A673 (cell line): Measurements from ENCODE around the gene OR2A7.

Experiments
- CTCF ChIP-seq: fragments of 300-800, 200-600 bp; sonication (generic); conservative IDR thresholded peaks from 2 replicates; pipeline ENCODE4 v1.5.1; 2017; ENCODE audit warnings: low read depth, mild to moderate bottlenecking, antibody characterized with exemption, low read length, moderate library complexity, mixed read lengths
- EZH2 ChIP-seq: fragments of 200-600 bp; sonication (generic); IDR thresholded peaks from 2 replicates; pipeline ENCODE4 v1.6.1; 2017; ENCODE audit warnings: borderline replicate concordance, low read depth, mild to moderate bottlenecking, mixed read lengths, antibody characterized with exemption, low read length; ENCODE audit not compliant: poor library complexity, severe bottlenecking

GRCh38 chr7:144256112-144256511 lies 8.5 kb downstream of the OR2A7 start:
- no peak for TF ChIP-seq CTCF
- TF ChIP-seq EZH2 = no peak
